ENCODE data around the gene C16orf89. TPM values are rescaled to one million over a fixed set of nuclear protein-coding genes. Genes with fewer than 3 reads are reported as not detected.
A peak's percentile ranks its signal among the peaks of the same experiment; 100 is the strongest.
"Not testable (repeated sequence)": the region's sequence is repeated elsewhere in the genome, so short reads cannot be mapped to it uniquely, and the experiment has no call there.

Gene C16orf89
- total RNA-seq, 2 donors from 2014 or later, result 2.1 to 5.0 TPM

DNA sequence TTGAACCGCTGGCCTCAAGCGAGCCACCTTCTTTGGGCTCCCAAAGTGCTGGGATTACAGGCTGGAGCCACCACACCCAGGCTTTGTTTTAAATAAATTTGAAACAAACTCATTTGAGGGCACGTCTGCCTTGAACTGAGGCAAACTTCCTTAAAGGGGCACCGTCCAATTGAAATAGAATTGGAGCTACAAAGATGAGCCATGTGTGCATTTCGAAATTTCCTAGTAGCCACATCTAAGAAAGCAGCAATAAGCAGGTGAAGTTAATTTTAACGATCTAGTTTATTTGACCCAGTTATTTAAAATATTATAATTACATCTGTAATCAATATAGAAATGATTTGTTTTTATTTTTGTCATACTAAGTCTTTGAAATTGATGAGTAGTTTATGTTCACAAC is 755 bp upstream of the C16orf89 start:
- intact Hi-C loops (cut with DNase I, micrococcal nuclease), result no loop called here
- DNase-seq (no peak), ATAC-seq (no peak)

GRCh38 chr16:5065326-5065725 is 430 bp downstream of the C16orf89 start:
- intact Hi-C loops (cut with DNase I, micrococcal nuclease), result no loop called here
- DNase-seq (peak in 1 of 2 donors; percentile 20), ATAC-seq (peak; percentile 43)

DNA sequence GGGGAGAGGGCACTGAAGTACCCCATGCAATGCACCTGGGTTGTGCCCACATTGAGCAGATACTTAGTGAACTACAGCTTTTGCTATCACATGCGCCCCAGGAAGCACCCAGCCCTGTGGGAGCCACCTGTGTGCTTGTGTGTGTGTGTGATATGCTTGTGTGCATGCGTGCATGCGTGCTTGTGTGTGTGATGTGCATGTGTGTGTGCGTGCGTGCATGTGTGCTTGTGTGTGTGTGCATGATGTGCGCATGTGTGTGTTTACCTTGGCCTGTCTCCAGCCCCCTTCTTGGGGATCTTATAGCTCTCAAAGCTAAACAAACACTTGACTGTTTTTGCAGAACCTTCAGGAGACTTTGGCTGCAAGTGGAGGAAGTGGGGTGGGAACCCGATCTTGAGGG is 841 bp downstream of the C16orf89 start:
- peak; percentile 66 to 73 for DNase-seq
- peak; percentile 60 for ATAC-seq

DNA sequence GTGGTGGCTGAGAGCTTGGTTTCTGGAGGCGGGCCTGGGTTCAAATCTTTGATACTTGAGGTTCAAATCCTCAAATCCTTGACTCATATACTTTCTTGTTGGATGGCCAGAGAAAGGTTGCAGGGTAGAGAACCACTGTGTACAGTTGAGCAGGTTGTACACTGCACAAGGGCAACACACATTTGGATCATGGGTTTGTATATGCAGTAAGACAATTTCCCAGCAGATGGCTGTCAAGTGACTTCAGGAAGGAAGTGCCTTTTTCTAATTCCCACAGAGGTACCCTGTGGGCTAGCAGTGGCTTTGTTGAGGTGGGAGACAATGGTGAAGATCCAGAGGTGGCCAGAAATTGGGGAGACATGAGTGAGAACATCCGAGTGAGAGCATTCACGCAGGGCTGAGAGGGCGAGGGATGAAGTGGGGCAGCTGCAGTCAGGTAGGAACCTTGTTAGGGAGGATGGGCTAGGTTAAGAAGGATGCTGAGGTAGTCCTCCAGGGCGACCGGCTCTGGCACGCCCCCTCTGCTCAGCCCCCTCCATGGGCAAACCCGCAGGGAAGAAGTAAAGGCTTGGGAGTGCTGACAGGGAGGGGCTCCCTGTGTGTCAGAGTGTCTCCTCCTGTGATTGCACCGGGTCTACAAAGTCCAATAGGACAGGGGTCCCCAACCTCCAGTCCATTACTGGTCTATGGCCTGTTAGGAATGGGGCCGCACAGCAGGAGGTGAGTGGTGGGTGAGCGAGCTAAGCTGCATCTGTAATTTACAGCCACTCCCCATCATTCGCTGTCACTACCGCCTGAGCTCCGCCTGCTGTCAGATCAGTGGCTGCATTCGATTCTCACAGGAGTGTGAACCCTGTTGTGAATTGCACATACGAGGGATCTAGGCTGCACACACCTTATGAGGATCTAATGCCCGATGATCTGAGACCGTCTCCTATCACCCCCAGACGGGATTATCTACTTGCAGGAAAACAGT is 2.7 kb downstream of the C16orf89 start:
- peak in 1 of 2 donors; percentile 27 for DNase-seq
- intact Hi-C loops (cut with DNase I, micrococcal nuclease), result no loop called here
- ATAC-seq, result peak; percentile 66

More for the DNA sequence above, 841 bp downstream of the C16orf89 start:
- intact Hi-C loops (cut with DNase I, micrococcal nuclease), result no loop called here

- no peak for ATAC-seq
- intact Hi-C loops (cut with DNase I, micrococcal nuclease), result no loop called here
- peak in 1 of 2 donors; percentile 18 for DNase-seq
Observed at GRCh38 chr16:5062051-5062450, 3.7 kb downstream of the C16orf89 start.

DNA sequence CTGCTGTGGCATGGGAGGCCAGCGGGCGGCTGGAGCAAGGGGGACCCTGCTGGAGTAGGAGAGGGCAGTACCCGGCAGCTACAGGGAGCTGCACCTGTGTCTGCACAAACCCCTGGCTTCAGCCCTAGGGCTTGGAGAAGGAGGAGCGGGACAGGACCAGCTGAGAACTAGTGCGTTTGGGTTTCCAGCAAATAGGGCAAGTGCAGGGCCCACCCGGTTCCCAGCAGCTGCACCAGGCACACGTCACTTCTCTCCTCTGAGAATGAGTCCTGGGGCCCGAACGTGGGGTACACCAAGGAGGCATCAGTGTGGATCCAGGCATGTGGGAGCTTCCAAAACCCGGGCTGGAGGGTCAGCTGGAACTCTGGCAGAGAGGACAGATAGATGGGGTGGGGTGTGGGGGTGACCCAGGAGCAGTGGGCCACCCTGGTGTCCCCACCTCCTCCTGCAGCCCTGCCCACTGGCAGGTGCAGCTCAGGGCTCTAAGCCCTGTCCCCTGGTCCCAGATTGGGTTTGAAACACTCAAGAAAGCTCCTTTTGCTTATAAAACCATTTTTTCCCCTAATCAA is 5.6 kb downstream of the C16orf89 start:
- DNase-seq, result peak in 1 of 2 donors; percentile 14
- intact Hi-C loops (cut with DNase I, micrococcal nuclease), result no loop called here
- no peak for ATAC-seq

GRCh38 chr16:5059386-5060072 is 6.2 kb downstream of the C16orf89 start:
- DNase-seq (peak in 1 of 2 donors; percentile 0), ATAC-seq (no peak)
- intact Hi-C loops (cut with DNase I, micrococcal nuclease), result no loop called here

DNA sequence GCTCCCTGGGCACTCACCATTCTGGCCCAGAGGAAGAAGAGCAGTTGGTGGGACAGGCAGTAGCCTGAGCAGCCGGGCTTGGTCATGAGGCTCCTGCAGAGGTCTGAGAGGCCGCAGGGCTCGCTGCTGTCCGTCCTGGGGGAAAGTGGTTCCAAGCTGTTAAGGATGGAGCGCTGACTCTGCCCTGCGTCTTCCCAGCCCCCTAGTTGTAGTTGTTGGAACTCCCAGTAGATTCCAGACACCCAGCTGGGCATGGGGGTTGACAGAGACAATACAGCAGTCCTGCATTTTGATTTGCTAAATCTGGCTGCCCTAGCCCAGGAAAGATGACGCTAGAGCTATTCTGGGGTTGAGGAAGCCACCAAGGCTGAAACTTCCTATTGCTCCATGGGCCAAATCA is 7.3 kb downstream of the C16orf89 start:
- intact Hi-C loops (cut with DNase I, micrococcal nuclease), result no loop called here
- ATAC-seq, result no peak
- peak in 1 of 2 donors; percentile 5 for DNase-seq

- intact Hi-C loops (cut with DNase I, micrococcal nuclease), result no loop called here
- peak; percentile 82 for ATAC-seq
- peak; percentile 31 to 48 for DNase-seq
Observed at GRCh38 chr16:5056352-5056751, 9.4 kb downstream of the C16orf89 start.

GRCh38 chr16:5054876-5055865 is 10.6 kb downstream of the C16orf89 start:
- no peak for DNase-seq
- intact Hi-C loops (cut with DNase I, micrococcal nuclease), result no loop called here
- no peak for ATAC-seq

DNA sequence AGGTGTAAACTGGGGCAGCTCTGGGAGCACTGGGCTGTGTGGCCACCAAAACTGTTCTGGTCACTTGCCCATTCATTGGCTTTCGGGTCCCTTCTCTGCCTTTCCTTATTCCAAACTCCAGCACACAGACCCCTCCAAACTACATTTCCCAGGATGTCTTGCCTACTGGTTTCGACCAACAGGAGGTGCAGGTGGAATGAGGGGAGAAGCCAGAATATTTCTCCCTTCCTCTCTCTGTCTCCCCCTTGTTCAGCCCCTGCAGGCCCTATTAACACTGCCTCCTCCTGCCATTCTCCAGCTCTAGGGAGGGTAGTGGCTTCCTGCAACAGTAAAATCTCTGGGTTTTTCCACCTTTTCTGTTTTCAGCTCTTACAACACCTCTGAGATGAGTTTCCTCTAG is 18.8 kb downstream of the C16orf89 start:
- peak in 1 of 2 donors; percentile 10 for DNase-seq
- no peak for ATAC-seq
- intact Hi-C loops (cut with DNase I, micrococcal nuclease), result no loop called here

- DNase-seq (peak in 1 of 2 donors; percentile 12), ATAC-seq (no peak)
- intact Hi-C loops (cut with DNase I, micrococcal nuclease), result no loop called here
Observed at GRCh38 chr16:5045499-5046115, 20.1 kb downstream of the C16orf89 start.

- ATAC-seq; intact Hi-C loops (cut with DNase I, micrococcal nuclease): not testable (repeated sequence)
- peak in 1 of 2 donors; percentile 5 for DNase-seq
Observed at GRCh38 chr16:5044581-5044980, 21.2 kb downstream of the C16orf89 start.

DNA sequence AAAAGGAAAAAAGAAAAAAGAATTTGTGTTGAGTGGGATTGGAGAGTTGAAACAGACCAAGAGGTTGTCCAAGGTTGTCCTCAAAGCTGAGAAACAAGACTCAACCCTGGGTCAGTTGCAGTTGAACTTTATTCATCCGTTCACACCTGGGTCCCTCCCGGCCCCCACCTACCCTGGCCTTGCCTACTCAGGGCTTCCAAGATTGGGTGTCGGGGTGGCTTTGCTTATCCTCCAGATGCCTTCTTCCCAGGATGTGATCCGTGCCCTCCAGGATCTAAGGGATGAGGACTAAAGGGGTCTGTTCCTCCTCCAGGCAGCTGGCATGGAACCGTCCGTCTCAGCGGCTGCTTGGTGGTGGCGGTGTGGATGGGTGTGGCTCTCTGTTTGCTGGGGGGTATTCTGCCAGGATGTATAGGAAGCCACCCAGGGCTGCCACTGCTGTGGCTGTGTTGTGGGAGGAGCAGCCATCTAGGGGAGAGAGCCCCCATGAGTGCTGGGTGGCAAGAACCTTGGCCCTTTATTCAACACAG is 21.7 kb downstream of the C16orf89 start:
- no peak for ATAC-seq

GRCh38 chr16:5042574-5043171 is 23.1 kb downstream of the C16orf89 start:
- DNase-seq (peak in 1 of 2 donors; percentile 8), ATAC-seq (no peak)
- intact Hi-C loops (cut with DNase I, micrococcal nuclease), result no loop called here

More for the DNA sequence above, 21.7 kb downstream of the C16orf89 start:
- peak in 1 of 2 donors; percentile 2 for DNase-seq
- intact Hi-C loops (cut with DNase I, micrococcal nuclease), result no loop called here

DNA sequence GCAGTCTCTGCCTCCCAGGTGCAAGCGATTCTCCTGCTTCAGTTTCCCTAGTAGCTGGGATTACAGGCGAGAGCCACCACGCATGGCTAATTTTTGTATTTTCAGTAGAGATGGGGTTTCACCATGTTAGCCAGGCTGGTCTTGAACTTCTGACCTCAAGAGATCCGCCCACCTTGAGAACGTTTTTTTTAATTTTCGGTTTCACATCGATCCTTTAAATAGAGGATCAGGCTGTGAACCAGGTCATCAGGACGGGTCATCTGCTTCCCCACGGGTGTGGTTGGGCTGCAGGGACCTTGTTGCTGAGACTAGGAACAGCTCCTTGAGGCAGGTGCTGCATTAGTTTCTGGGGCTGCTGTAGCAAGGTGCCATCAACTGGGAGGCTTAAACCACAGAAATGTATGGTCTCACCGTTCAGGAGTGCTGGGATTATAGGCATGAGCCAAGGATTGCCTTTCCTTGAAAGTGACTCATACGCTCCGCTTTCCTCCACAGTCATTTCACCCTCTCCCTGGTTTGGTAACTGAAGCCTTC is 24.1 kb downstream of the C16orf89 start:
- DNase-seq (no peak), ATAC-seq (no peak)
- intact Hi-C loops (cut with DNase I, micrococcal nuclease), result no loop called here

DNA sequence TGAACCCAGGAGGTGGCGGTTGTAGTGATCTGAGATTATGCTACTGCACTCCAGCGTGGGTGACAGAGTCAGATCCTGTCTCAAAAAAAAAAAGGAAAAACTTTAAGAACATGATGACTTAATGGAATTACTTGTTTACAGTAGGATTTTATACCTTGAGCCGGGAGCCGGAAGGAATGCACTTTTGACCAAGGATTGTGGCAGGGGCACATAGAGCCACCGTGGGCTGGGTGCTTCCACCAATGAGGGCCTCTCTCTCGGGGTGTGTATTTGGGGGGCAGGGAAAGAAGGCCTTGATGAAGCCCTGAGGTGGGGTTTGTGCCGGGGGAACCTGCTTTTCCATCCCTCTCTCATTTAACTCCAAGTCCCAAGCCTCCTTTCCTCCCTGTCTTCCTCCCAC is 25.3 kb downstream of the C16orf89 start:
- intact Hi-C loops (cut with DNase I, micrococcal nuclease), result no loop called here
- ATAC-seq (peak; percentile 46), DNase-seq (no peak)

Measured in left colon (tissue), 2 donors.